Ascending aorta (tissue), 2 donors: ENCODE measurements around the gene S100A7. TPM values are rescaled to one million over a fixed set of nuclear protein-coding genes. Genes with fewer than 3 reads are reported as not detected.

ENCODE experiments used
- DNase-seq, 2 donors: peaks; one replicate each; pipeline ENCODE4 v3.0.0-alpha.2; 2019; ENCODE audit warnings: low spot score in 2 of 2
- H3K27ac ChIP-seq, 2 donors: fragments of 200-600 bp; sonication (generic); one replicate each; pipeline ENCODE4 v1.5.1; 2016 to 2017; ENCODE audit warnings: mild to moderate bottlenecking in 1 of 2
- H3K27me3 ChIP-seq: fragments of 200-600 bp; sonication (generic); one replicate; pipeline ENCODE4 v1.5.1; 2017
- H3K36me3 ChIP-seq, 2 donors: fragments of 200-600 bp; sonication (generic); one replicate each; pipeline ENCODE4 v1.5.1; 2016
- H3K4me1 ChIP-seq, 2 donors: fragments of 200-600 bp; sonication (generic); one replicate each; pipeline ENCODE4 v1.5.1; 2016 to 2017; ENCODE audit warnings: mild to moderate bottlenecking in 1 of 2
- H3K4me3 ChIP-seq, 2 donors: fragments of 200-600 bp; sonication (generic); one replicate each; pipeline ENCODE4 v1.5.1; 2016 to 2017; ENCODE audit warnings: mild to moderate bottlenecking in 1 of 2
- H3K9me3 ChIP-seq, 2 donors: fragments of 200-600 bp; sonication (generic); one replicate each; pipeline ENCODE4 v1.5.1; 2016
- CTCF ChIP-seq, 3 experiments: fragments of 200-600 bp in 2 of 3; fragments of 450-650 bp in 1 of 3; sonication (generic) in 2 of 3; IDR thresholded peaks; one replicate each; pipeline ENCODE4 v1.5.1; 2016 to 2019; ENCODE audit warnings: antibody characterized with exemption in 3 of 3, mild to moderate bottlenecking in 1 of 3, moderate library complexity in 1 of 3
- intact Hi-C: fragments of 100-400 bp; cut with DNase I; formaldehyde crosslinking; loops from one replicate; pipeline ENCODE4 v1.15.1; 2023
- total RNA-seq: library from RNA; depleted of rRNA; stranded (reverse); fragments of >200 nt; gene quantifications from one replicate; pipeline ENCODE4 v1.1.0, GENCODE V29; 2016

The S100A7 gene
- total RNA-seq, 1 donor from 2014 or later = not detected

- intact Hi-C loops = loop anchor here (5.0 kb wide), 1 partner anchor 461 kb away; the partner anchor contains the start of gene DENND4B
- no peaks in the 10 kb centered on the region for H3K36me3 ChIP-seq
- DNase-seq = no peak
Observed at GRCh38 chr1:153485863-153486262, 25.4 kb upstream of the S100A7 start.

GRCh38 chr1:153483776-153484175 lies 23.3 kb upstream of the S100A7 start:
- no peak for TF ChIP-seq CTCF (IDR thresholded peaks at IDR 0.05)
- no peak overlapping the region for H3K4me3 ChIP-seq
- H3K27me3 ChIP-seq = no peaks in the 10 kb centered on the region
- intact Hi-C loops = no loop called here
- H3K4me1 ChIP-seq = peaks cover 0 to 9% of the 10 kb centered on the region in 2 donors
- DNase-seq = no peak
- no peaks in the 10 kb centered on the region for H3K36me3 ChIP-seq
- H3K27ac ChIP-seq = no peak overlapping the region
- no peaks in the 10 kb centered on the region for H3K9me3 ChIP-seq

More at GRCh38 chr1:153485863-153486262, 25.4 kb upstream of the S100A7 start:
- Histone ChIP-seq H3K27me3 (no peaks in the 10 kb centered on the region), H3K9me3 (no peaks in the 10 kb centered on the region), H3K27ac (no peak overlapping the region), H3K4me3 (no peak overlapping the region), H3K4me1 (peaks cover 8 to 29% of the 10 kb centered on the region in 2 donors)
- TF ChIP-seq CTCF (IDR thresholded peaks at IDR 0.05) = no peak

GRCh38 chr1:153481124-153481523 lies 20.7 kb upstream of the S100A7 start:
- intact Hi-C loops = no loop called here
- H3K4me3 ChIP-seq = no peak overlapping the region
- H3K27me3 ChIP-seq = no peaks in the 10 kb centered on the region
- no peak for TF ChIP-seq CTCF (IDR thresholded peaks at IDR 0.05)
- no peak overlapping the region for H3K27ac ChIP-seq
- DNase-seq = no peak
- H3K36me3 ChIP-seq = no peaks in the 10 kb centered on the region
- no peaks in the 10 kb centered on the region for H3K9me3 ChIP-seq
- no peaks in the 10 kb centered on the region for H3K4me1 ChIP-seq

- Histone ChIP-seq H3K36me3 (no peaks in the 10 kb centered on the region), H3K4me1 (no peaks in the 10 kb centered on the region), H3K27me3 (no peaks in the 10 kb centered on the region), H3K27ac (no peak overlapping the region), H3K4me3 (no peak overlapping the region), H3K9me3 (no peaks in the 10 kb centered on the region)
- TF ChIP-seq CTCF (IDR thresholded peaks at IDR 0.05) = no peak
- intact Hi-C loops = no loop called here
- no peak for DNase-seq
Observed at GRCh38 chr1:153478692-153479618, 18.5 kb upstream of the S100A7 start.

GRCh38 chr1:153478047-153478691 lies 17.7 kb upstream of the S100A7 start:
- H3K4me3 ChIP-seq = no peak overlapping the region
- H3K4me1 ChIP-seq = no peaks in the 10 kb centered on the region
- H3K9me3 ChIP-seq = no peaks in the 10 kb centered on the region
- no peak for TF ChIP-seq CTCF (IDR thresholded peaks at IDR 0.05)
- H3K27me3 ChIP-seq = no peaks in the 10 kb centered on the region
- H3K36me3 ChIP-seq = no peaks in the 10 kb centered on the region
- no peak for DNase-seq
- intact Hi-C loops = no loop called here
- no peak overlapping the region for H3K27ac ChIP-seq
